NB4 (cell line): ENCODE data around the gene SDSL.

Experiments
- DNase-seq: peaks from one replicate; pipeline ENCODE4 v3.0.0; 2010; ENCODE audit warnings: low read depth
- H3K4me3 ChIP-seq: one replicate; pipeline ENCODE4 v1.5.1; 2011; ENCODE audit warnings: mild to moderate bottlenecking, low read depth, low read length, moderate library complexity
- CTCF ChIP-seq: IDR thresholded peaks from one replicate; pipeline ENCODE4 v1.5.1; 2012; ENCODE audit warnings: low read depth, low read length
- MYC ChIP-seq: IDR thresholded peaks from 2 replicates; pipeline ENCODE4 v1.6.1; 2011; ENCODE audit warnings: low read depth, low read length
- POLR2A ChIP-seq: IDR thresholded peaks from 2 replicates; pipeline ENCODE4 v1.6.1; 2011; ENCODE audit warnings: mild to moderate bottlenecking; ENCODE audit not compliant: insufficient read length; ENCODE audit errors: extremely low read depth
- TF ChIP-seq, protein P1 (sequence below): IDR thresholded peaks from 2 replicates; pipeline ENCODE4 v1.6.1; 2011; ENCODE audit warnings: low read depth, low read length

Gene SDSL

GRCh38 chr12:113387631-113388030 lies 34.5 kb upstream of the SDSL start:
- TF ChIP-seq CTCF: no peak
- TF ChIP-seq, protein P1, sequence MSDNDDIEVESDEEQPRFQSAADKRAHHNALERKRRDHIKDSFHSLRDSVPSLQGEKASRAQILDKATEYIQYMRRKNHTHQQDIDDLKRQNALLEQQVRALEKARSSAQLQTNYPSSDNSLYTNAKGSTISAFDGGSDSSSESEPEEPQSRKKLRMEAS: no peak
- H3K4me3 ChIP-seq: no peak overlapping the region
- no peak for DNase-seq

- TF ChIP-seq MYC (no peak), CTCF (no peak), POLR2A (no peak)
- TF ChIP-seq, protein P1: no peak
- no peak overlapping the region for H3K4me3 ChIP-seq
- no peak for DNase-seq
Measured at GRCh38 chr12:113388351-113388750, 33.8 kb upstream of the SDSL start.

DNA sequence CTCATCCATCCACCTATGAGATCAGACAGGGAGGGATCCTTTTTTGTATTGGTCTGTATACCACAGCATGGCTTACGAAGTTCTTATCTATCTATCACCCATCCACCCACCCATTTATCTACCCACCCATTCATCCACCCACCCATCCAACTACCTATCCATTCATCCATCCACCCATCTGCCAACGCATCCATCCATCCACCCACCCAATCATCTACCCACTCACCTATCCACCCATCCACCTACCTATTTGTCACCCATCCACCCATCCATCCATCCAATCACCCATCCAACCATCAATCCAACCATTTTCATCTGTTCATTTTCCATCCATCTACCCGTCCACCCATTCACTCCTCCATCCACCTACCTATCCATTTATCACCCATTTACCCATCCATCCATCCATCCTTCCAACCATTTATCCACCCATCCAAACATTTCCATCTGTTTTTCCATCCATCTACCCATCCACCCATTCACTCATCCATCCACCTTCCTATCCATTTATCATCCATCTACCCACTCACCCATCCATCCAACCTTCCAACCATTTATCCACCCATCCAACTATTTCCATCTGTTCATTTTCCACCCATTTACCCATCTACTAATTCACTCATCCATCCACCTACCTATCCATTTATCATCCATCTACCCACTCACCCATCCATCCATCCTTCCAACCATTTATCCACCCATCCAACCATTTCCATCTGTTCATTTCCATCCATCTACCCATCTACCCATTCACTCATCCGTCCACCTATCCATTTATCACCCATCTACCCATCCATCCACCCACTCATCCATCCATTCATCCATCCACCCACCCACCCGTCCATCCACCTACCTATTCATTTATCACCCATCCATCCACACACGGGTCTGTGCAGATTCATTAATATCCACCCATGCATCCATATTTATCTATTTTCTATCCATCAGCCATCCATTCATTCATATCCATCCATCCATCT lies 31.8 kb upstream of the SDSL start:
- H3K4me3 ChIP-seq: no peak overlapping the region
- DNase-seq: no peak
- TF ChIP-seq MYC (no peak), CTCF (no peak), POLR2A (no peak)
- TF ChIP-seq, protein P1: no peak

DNA sequence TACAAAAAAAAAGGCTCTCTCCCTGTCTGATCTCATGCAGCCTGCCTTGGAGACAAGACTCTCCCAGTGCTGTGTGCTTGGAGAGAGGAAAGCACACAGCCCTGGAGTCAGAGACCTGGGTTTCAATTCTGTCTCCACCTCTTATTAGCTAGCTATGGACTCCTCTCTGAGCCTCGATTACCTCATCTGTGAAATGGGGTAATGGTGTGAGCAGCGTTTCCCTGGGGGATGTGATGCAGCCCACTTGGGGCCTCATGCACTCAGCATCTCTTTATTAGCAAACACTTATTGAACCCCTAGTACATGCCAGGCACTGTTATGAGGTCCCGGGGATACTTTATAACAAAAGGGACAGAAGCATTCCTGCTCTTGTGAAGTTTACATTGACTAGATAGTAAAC lies 31.0 kb upstream of the SDSL start:
- TF ChIP-seq POLR2A (no peak), CTCF (no peak), MYC (no peak)
- TF ChIP-seq, protein P1: no peak
- no peak overlapping the region for H3K4me3 ChIP-seq
- DNase-seq: no peak

GRCh38 chr12:113391650-113392337 lies 30.4 kb upstream of the SDSL start:
- H3K4me3 ChIP-seq: no peak overlapping the region
- TF ChIP-seq, protein P1: no peak
- no peak for TF ChIP-seq MYC
- TF ChIP-seq POLR2A: no peak
- no peak for TF ChIP-seq CTCF
- DNase-seq: no peak
